Endothelial cell (in vitro differentiated cells): ENCODE results near the gene BMP7. TPM values are rescaled to one million over a fixed set of nuclear protein-coding genes. Genes with fewer than 3 reads are reported as not detected.

Experiments used
- DNase-seq: peaks from one replicate; pipeline ENCODE4 v3.0.0; 2021; ENCODE audit warnings: low spot score
- H3K27ac Mint-ChIP-seq: one replicate; pipeline ENCODE4 v1.8.0; 2021; ENCODE audit warnings: mixed read lengths, inconsistent platforms; ENCODE audit not compliant: unreplicated experiment
- H3K27me3 Mint-ChIP-seq: one replicate; pipeline ENCODE4 v1.8.0; 2021; ENCODE audit warnings: mild to moderate bottlenecking, moderate library complexity, mixed read lengths, inconsistent platforms; ENCODE audit not compliant: unreplicated experiment
- H3K36me3 Mint-ChIP-seq: one replicate; pipeline ENCODE4 v1.8.0; 2021; ENCODE audit warnings: mild to moderate bottlenecking, low read depth, mixed read lengths, inconsistent platforms; ENCODE audit not compliant: unreplicated experiment
- H3K4me1 Mint-ChIP-seq: one replicate; pipeline ENCODE4 v1.8.0; 2021; ENCODE audit warnings: mild to moderate bottlenecking, mixed read lengths, inconsistent platforms; ENCODE audit not compliant: unreplicated experiment
- H3K4me3 Mint-ChIP-seq: one replicate; pipeline ENCODE4 v1.8.0; 2021; ENCODE audit warnings: mild to moderate bottlenecking, mixed read lengths, inconsistent platforms; ENCODE audit not compliant: unreplicated experiment
- H3K9me3 Mint-ChIP-seq: one replicate; pipeline ENCODE4 v1.8.0; 2021; ENCODE audit warnings: mixed read lengths, inconsistent platforms; ENCODE audit not compliant: unreplicated experiment
- total RNA-seq: library from RNA; stranded (reverse); fragmentation: NEBNext Ultra II Directional; extraction: Animal tissue kit (Norgen Biotek cat#: 25700); gene quantifications from one replicate; pipeline ENCODE4 v1.2.1, GENCODE V29; 2021; ENCODE audit not compliant: unreplicated experiment
- TF ChIP-seq, protein P1 (sequence below): fragments of 200-600 bp; sonication (generic); IDR thresholded peaks from one replicate; pipeline ENCODE4 v1.5.0; 2021; ENCODE audit warnings: antibody characterized with exemption; ENCODE audit not compliant: unreplicated experiment

Gene BMP7
- total RNA-seq, 1 donor from 2014 or later: 0.38 TPM

DNA sequence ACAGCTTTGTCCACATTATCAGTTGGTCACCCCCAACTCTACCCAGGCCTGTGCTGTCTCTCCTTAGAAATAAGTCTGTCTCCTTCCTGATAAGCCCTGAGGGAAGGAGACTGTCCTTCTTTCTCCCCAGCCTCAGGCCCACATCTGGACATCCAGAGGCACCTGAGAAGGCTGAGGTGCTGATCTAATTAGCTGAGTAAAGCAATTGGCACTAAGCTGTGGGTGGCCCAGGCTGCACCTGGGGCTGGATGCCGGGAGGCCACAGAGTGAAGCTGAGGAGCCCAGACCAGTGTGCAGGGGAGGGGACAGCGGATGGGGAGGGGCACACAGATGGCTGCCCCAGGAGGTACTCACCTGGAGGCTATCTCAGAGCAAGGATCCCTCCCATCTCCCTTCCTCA, 26.2 kb upstream of the BMP7 start:
- no peak for DNase-seq
- no peaks in the 10 kb centered on the region for H3K36me3 Mint-ChIP-seq
- peaks cover 6% of the 10 kb centered on the region for H3K27me3 Mint-ChIP-seq
- peaks cover 2% of the 10 kb centered on the region for H3K4me1 Mint-ChIP-seq
- TF ChIP-seq, protein P1, sequence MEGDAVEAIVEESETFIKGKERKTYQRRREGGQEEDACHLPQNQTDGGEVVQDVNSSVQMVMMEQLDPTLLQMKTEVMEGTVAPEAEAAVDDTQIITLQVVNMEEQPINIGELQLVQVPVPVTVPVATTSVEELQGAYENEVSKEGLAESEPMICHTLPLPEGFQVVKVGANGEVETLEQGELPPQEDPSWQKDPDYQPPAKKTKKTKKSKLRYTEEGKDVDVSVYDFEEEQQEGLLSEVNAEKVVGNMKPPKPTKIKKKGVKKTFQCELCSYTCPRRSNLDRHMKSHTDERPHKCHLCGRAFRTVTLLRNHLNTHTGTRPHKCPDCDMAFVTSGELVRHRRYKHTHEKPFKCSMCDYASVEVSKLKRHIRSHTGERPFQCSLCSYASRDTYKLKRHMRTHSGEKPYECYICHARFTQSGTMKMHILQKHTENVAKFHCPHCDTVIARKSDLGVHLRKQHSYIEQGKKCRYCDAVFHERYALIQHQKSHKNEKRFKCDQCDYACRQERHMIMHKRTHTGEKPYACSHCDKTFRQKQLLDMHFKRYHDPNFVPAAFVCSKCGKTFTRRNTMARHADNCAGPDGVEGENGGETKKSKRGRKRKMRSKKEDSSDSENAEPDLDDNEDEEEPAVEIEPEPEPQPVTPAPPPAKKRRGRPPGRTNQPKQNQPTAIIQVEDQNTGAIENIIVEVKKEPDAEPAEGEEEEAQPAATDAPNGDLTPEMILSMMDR: no peak
- H3K27ac Mint-ChIP-seq: no peak overlapping the region
- no peaks in the 10 kb centered on the region for H3K9me3 Mint-ChIP-seq
- H3K4me3 Mint-ChIP-seq: no peak overlapping the region

DNA sequence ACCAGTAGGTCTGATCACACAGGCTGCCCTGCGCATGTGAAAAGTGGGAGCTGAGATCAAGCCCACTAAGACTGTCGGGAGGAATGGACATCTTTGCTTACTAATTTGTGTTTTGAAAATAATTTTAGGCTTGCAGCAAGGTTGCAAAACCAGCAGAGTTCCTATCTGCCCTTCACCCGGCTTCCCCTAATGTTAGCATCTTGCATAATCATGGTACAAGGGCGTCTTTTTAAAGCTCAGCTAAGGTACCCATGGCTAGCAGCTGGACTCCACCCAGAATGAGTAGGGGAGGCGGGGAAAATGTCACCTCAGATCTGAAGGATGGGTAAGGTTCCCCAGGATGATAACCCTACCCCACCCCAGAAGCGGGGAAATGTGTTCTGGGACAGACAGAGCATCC, 25.3 kb upstream of the BMP7 start:
- Mint-ChIP-seq H3K4me3 (no peak overlapping the region), H3K27ac (no peak overlapping the region), H3K27me3 (peaks cover 6% of the 10 kb centered on the region), H3K4me1 (peaks cover 2% of the 10 kb centered on the region), H3K9me3 (no peaks in the 10 kb centered on the region), H3K36me3 (no peaks in the 10 kb centered on the region)
- TF ChIP-seq, protein P1: no peak
- DNase-seq: no peak

DNA sequence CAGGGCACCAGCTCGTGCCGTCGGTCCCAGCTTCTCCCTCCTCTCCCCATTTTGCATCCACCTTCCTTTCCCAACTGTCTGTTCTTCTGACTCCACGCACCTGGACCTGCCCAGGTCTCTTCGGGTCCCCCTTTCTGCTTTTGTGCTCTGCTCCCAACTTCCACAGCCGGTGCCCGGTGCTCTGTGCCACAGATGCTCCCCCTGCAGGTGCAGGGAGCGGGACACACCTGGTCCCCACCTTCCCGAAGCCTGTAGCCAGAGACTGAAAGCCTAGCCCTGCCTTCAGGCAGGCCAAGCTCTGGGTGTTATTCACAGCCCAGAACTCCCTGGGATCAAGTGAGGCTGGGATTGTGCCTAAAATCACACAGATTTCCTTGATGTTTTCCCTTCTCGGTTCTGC, 24.6 kb upstream of the BMP7 start:
- DNase-seq: no peak
- TF ChIP-seq, protein P1: no peak
- no peak overlapping the region for H3K27ac Mint-ChIP-seq
- no peak overlapping the region for H3K4me3 Mint-ChIP-seq
- peaks cover 2% of the 10 kb centered on the region for H3K4me1 Mint-ChIP-seq
- H3K36me3 Mint-ChIP-seq: no peaks in the 10 kb centered on the region
- H3K9me3 Mint-ChIP-seq: no peaks in the 10 kb centered on the region
- peaks cover 6% of the 10 kb centered on the region for H3K27me3 Mint-ChIP-seq

DNA sequence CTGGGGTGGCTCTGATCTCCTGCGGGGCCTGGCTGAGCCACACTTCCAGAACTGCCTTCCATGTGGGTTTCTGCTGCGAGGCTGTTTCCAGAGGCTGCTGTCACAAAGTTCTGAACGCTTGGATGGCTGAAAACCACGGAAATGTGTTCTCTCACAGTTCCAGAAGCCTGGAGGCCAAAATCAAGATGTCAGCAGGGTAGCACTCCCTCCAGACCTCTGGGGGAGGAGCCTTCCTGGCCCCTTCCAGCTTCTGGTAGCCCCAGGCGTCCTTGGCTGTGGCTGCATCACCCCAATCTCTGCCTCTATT, 23.7 kb upstream of the BMP7 start:
- H3K9me3 Mint-ChIP-seq: no peaks in the 10 kb centered on the region
- H3K27me3 Mint-ChIP-seq: peaks cover 6% of the 10 kb centered on the region
- TF ChIP-seq, protein P1: no peak
- no peak overlapping the region for H3K27ac Mint-ChIP-seq
- DNase-seq: no peak
- no peaks in the 10 kb centered on the region for H3K36me3 Mint-ChIP-seq
- peaks cover 2% of the 10 kb centered on the region for H3K4me1 Mint-ChIP-seq
- no peak overlapping the region for H3K4me3 Mint-ChIP-seq

DNA sequence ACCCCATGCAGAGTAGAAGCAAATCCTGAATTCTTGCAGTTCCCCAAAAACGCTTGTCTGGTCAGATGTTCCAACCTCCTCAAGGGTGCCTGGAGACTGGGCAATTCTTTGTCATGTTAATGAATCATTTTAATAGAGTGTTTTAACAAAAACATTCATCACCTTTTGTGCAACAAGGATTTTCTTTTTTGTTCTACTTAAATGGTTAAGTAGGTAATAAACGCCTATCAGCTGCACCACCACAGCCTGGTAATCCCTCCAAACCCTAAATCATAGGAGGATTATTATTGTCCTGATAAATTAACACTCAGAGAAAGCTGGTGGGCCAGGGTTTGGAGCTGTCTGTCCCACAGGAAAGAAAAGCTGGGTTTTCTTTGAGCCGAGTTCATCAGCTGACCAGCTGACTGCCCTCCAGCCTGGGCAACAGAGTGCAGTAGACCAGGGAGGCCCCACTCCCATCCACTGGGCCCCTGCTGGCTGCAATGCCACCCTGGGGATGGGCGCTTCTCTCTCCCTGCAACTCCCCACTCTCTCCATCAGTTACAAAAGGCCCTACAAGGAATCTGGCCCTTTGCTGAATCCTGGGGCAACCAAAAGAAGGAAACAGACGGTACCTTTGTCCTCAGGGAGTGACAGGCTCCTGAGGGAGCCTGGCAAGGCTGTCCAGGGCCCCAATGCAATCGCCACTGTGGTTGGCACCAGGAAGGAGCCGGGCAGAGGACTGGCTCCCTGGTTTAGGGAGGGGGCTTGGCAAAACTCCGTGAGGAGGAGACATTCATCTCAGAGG, 23.1 kb upstream of the BMP7 start:
- no peak for DNase-seq
- Mint-ChIP-seq H3K36me3 (no peaks in the 10 kb centered on the region), H3K27me3 (peaks cover 6% of the 10 kb centered on the region), H3K9me3 (no peaks in the 10 kb centered on the region), H3K4me3 (no peak overlapping the region), H3K4me1 (peaks cover 2% of the 10 kb centered on the region), H3K27ac (no peak overlapping the region)
- TF ChIP-seq, protein P1: no peak
